K562 (cell line): Measurements from ENCODE around the gene LPAR3. TPM values are rescaled to one million over a fixed set of nuclear protein-coding genes. Genes with fewer than 3 reads are reported as not detected.

Experiments
- ATAC-seq: fragments of 200-7000 bp; cut with Tn5 transposase; 3 replicates; pipeline ENCODE4 v1.9.1; 2020; ENCODE audit warnings: moderate library complexity
- BruUV-seq: library from RNA; stranded (reverse); fragments of 400-500 nt; replicated peaks from 2 replicates; lab custom pipeline; 2021; lab: Mats Ljungman, UMichigan
- CTCF ChIA-PET: fragments of 300-600 bp; formaldehyde crosslinking; extraction: SDS; loops from one replicate; lab custom pipeline; 2021; ENCODE audit warnings: low intra/inter-chr PET ratio; lab: Yijun Ruan, JAX
- POLR2A ChIA-PET: fragments of 300-600, 350-650 bp; sonication (Branson Sonifier 250); formaldehyde crosslinking; extraction: SDS; loops from one replicate; lab custom pipeline; 2021; ENCODE audit warnings: antibody characterized with exemption, inconsistent platforms; lab: Yijun Ruan, JAX
- DNase-seq, 4 experiments: peaks; one replicate each; pipeline versions ENCODE4 v3.0.0 to v3.0.0-alpha.2; 2011 to 2018; ENCODE audit warnings: low spot score in 3 of 4, mixed read lengths in 3 of 4; ENCODE audit errors: extremely low read depth in 1 of 4
- FAIRE-seq: peaks from 2 replicates; lab custom pipeline; 2011; peaks lifted over from hg19 to GRCh38; lab: Jason Lieb, UNC
- H2AFZ ChIP-seq: 2 replicates; pipeline ENCODE4 v1.6.0; 2011; ENCODE audit warnings: low read depth, low read length, control low read depth, inconsistent platforms
- H3K27ac ChIP-seq: fragments of 200-600 bp; 3 replicates; pipeline ENCODE4 v1.8.0; 2011; ENCODE audit warnings: low read depth, mild to moderate bottlenecking, control low read depth, inconsistent platforms, low read length, moderate library complexity, mixed read lengths; ENCODE audit errors: extremely low read depth
- H3K27me3 ChIP-seq, 2 experiments: fragments of 300-600 bp in 1 of 2; 2 replicates in 1 of 2; 3 replicates in 1 of 2; pipeline versions ENCODE4 v1.6.0 to v1.8.0; 2011; ENCODE audit warnings: inconsistent platforms in 2 of 2, low read length in 2 of 2, mild to moderate bottlenecking in 1 of 2, mixed read lengths in 1 of 2, moderate library complexity in 1 of 2; ENCODE audit not compliant: control insufficient read depth in 2 of 2, insufficient read depth in 2 of 2
- H3K36me3 ChIP-seq: fragments of 300-600 bp; 3 replicates; pipeline ENCODE4 v1.8.0; 2011; ENCODE audit warnings: mild to moderate bottlenecking, low read length, inconsistent platforms; ENCODE audit not compliant: control insufficient read depth, insufficient read depth
- H3K4me1 ChIP-seq, 2 experiments: fragments of 200-600 bp in 1 of 2; replicated peaks in 1 of 2; 2 replicates in 1 of 2; 3 replicates in 1 of 2; pipeline versions ENCODE4 v1.5.1 to v1.8.0; 2011; ENCODE audit warnings: inconsistent platforms in 2 of 2, low read length in 2 of 2, mild to moderate bottlenecking in 1 of 2, mixed read lengths in 1 of 2, moderate library complexity in 1 of 2; ENCODE audit not compliant: control insufficient read depth in 2 of 2, insufficient read depth in 2 of 2
- H3K4me2 ChIP-seq: 2 replicates; pipeline ENCODE4 v1.6.1; 2011; ENCODE audit warnings: low read length, control low read depth, inconsistent platforms, mixed read lengths; ENCODE audit not compliant: insufficient read depth
- H3K4me3 ChIP-seq: fragments of 200-600 bp; sonication (generic), shearing (Covaris generic); 2 replicates; pipeline ENCODE4 v1.5.1; 2016; ENCODE audit warnings: control low read depth, inconsistent platforms
- H3K79me2 ChIP-seq: fragments of 200-600 bp; 3 replicates; pipeline ENCODE4 v1.8.0; 2011; ENCODE audit warnings: low read length, inconsistent platforms; ENCODE audit not compliant: control insufficient read depth, insufficient read depth
- H3K9ac ChIP-seq, 2 experiments: 2 replicates each; pipeline versions ENCODE4 v1.6.0 to v1.6.1; 2011; ENCODE audit warnings: low read depth in 2 of 2, low read length in 2 of 2, control low read depth in 1 of 2, inconsistent platforms in 1 of 2, mild to moderate bottlenecking in 1 of 2, mixed read lengths in 1 of 2; ENCODE audit not compliant: insufficient read depth in 1 of 2
- H3K9me1 ChIP-seq: one replicate; pipeline ENCODE4 v1.6.0; 2011; ENCODE audit warnings: inconsistent platforms, mild to moderate bottlenecking, low read length, moderate library complexity; ENCODE audit not compliant: control insufficient read depth, insufficient read depth
- H3K9me3 ChIP-seq: replicated peaks from 2 replicates; pipeline ENCODE4 v1.5.1; 2011; ENCODE audit warnings: low read depth, low read length, inconsistent platforms; ENCODE audit not compliant: control insufficient read depth, insufficient read depth
- H4K20me1 ChIP-seq: replicated peaks from 2 replicates; pipeline ENCODE4 v1.6.1; 2011; ENCODE audit warnings: low read length, inconsistent platforms, mixed read lengths; ENCODE audit not compliant: control insufficient read depth, insufficient read depth
- CBX5 ChIP-seq: IDR thresholded peaks from 2 replicates; pipeline ENCODE4 v1.6.1; 2014; ENCODE audit warnings: low read depth, borderline replicate concordance
- CXXC5 ChIP-seq: fragments of 250-450 bp; sonication (Bioruptor Pico); IDR thresholded peaks from 2 replicates; pipeline ENCODE4 v1.8.0; 2022; ENCODE audit warnings: inconsistent platforms, mild to moderate bottlenecking, moderate library complexity
- ETV6 ChIP-seq, 3 experiments: fragments of 150-350 bp in 1 of 3; sonication (generic) in 1 of 3; formaldehyde crosslinking in 1 of 3; IDR thresholded peaks; 2 replicates each; pipeline versions ENCODE4 v1.6.1 to v1.8.0; 2014 to 2022; ENCODE audit warnings: borderline replicate concordance in 2 of 3, low read depth in 2 of 3, antibody characterized with exemption in 1 of 3, low read length in 1 of 3, mild to moderate bottlenecking in 1 of 3, missing genetic modification reagents in 1 of 3
- POLR2A ChIP-seq: fragments of 450-650 bp; conservative IDR thresholded peaks from 2 replicates; pipeline ENCODE4 v1.6.1; 2016
- RBM39 ChIP-seq: fragments of 200-400 bp; formaldehyde crosslinking; optimal IDR thresholded peaks from 2 replicates; pipeline ENCODE3; 2018; ENCODE audit warnings: low read depth, low read length
- SIRT6 ChIP-seq: IDR thresholded peaks from one replicate; pipeline ENCODE4 v1.6.1; 2012; ENCODE audit warnings: low read depth, mild to moderate bottlenecking, control low read depth, inconsistent platforms, low read length, moderate library complexity
- TBP ChIP-seq: optimal IDR thresholded peaks from 2 replicates; pipeline ENCODE3; 2011; ENCODE audit warnings: low read depth, low read length, improper control_type of control experiment
- TOE1 ChIP-seq, 2 experiments: fragments of 450-650 bp in 1 of 2; sonication (generic) in 1 of 2; formaldehyde crosslinking in 1 of 2; IDR thresholded peaks; 2 replicates each; pipeline versions ENCODE4 v1.7.1 to v1.8.0; 2016 to 2022; ENCODE audit warnings: borderline replicate concordance in 2 of 2, mild to moderate bottlenecking in 2 of 2, antibody characterized with exemption in 1 of 2, inconsistent platforms in 1 of 2, low read depth in 1 of 2, missing genetic modification reagents in 1 of 2, moderate library complexity in 1 of 2
- XRCC5 ChIP-seq: fragments of 200-400 bp; formaldehyde crosslinking; IDR thresholded peaks from 2 replicates; pipeline ENCODE4 v1.6.1; 2017; ENCODE audit warnings: low read depth, mild to moderate bottlenecking, low read length
- WGBS: fragments of 100-300 bp; shearing (Covaris generic); methylation state at CpG from one replicate; pipeline ENCODE4 v1.1.6; 2016; ENCODE audit warnings: low coverage, mixed read lengths; ENCODE audit not compliant: insufficient coverage; ENCODE audit errors: missing lambda C conversion rate; 5-methylcytosine and 5-hydroxymethylcytosine counted together
- in situ Hi-C: fragments of 300-500 bp; cut with MboI; formaldehyde crosslinking; loops from 4 replicates; pipeline ENCODE4 v1.15.0; 2018; ENCODE audit warnings: inconsistent platforms, mixed read lengths
- intact Hi-C: fragments of 100-400 bp; cut with micrococcal nuclease; formaldehyde crosslinking; loops from 2 replicates; pipeline ENCODE4 v1.14.2; 2022
- polyA plus RNA-seq, 8 experiments: library from polyadenylated mRNA; depleted of rRNA in 4 of 8; stranded (reverse) in 5 of 8; unstranded in 3 of 8; fragments of >200 nt; fragmentation: Nextera tagmentation in 2 of 8; fragmentation: Illumina TruSeq in 1 of 8; extraction: Ambion mirVana in 2 of 8; extraction: Trizol in 1 of 8; gene quantifications; 2 replicates each; pipeline versions ENCODE4 v1.2.1 to v1.2.3, GENCODE V29; 2011 to 2014; ENCODE audit warnings: inconsistent platforms in 1 of 8, missing spikeins in 1 of 8
- total RNA-seq, 7 experiments: library from RNA; depleted of rRNA in 6 of 7; stranded (reverse); fragments of >200 nt in 6 of 7; fragmentation: Illumina TruSeq in 2 of 7; extraction: Trizol in 2 of 7; gene quantifications; 2 replicates each; pipeline versions ENCODE4 v1.2.1 to v1.2.3, GENCODE V29; 2011 to 2021; ENCODE audit warnings: low replicate concordance in 1 of 7
- TF ChIP-seq, protein P1 (sequence below): fragments of 450-650 bp; formaldehyde crosslinking; IDR thresholded peaks from 2 replicates; pipeline ENCODE4 v1.4.0; 2020; ENCODE audit warnings: mild to moderate bottlenecking
- TF ChIP-seq, protein P2 (sequence below): sonication (generic); formaldehyde crosslinking; IDR thresholded peaks from 2 replicates; pipeline ENCODE4 v1.8.1; 2023; ENCODE audit warnings: mild to moderate bottlenecking, missing genetic modification reagents
- TF ChIP-seq, protein P3 (sequence below): fragments of 450-650 bp; IDR thresholded peaks from 2 replicates; pipeline ENCODE4 v1.6.1; 2016; ENCODE audit warnings: borderline replicate concordance
- TF ChIP-seq, protein P4 (sequence below): sonication (generic); formaldehyde crosslinking; IDR thresholded peaks from 2 replicates; pipeline ENCODE4 v1.8.0; 2022; ENCODE audit warnings: mild to moderate bottlenecking, missing genetic modification reagents

LPAR3 gene
- total and polyA plus RNA-seq, 9 of the 15 experiments (the other 6 are each of a cell fraction or from before 2014, with no cell fraction given): 0.11 TPM; not detected in 8

DNA sequence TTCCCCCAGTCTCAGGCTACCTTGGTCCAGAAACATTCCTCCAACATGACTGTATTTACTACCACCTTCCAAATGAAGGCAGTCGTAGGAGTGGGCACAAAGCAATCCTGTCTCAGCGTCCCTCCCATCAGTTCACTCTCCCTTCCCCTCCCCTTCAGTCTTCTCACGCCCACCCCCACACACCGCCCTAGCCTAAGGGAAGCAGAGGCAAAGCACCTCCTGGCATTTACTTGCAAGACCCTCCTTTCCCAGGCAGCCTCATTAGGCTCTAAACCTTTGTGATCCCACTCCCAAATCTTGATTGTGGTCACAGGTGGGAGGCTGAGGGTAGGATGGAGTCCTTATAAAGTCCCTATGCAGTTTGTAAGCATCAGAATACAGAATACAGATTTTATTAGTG lies 23.9 kb upstream of the LPAR3 start:
- no TSS peak for BruUV-seq
- H3K4me2 ChIP-seq: no peak overlapping the region
- no peak overlapping the region for H3K27ac ChIP-seq

More for the DNA sequence above, 23.9 kb upstream of the LPAR3 start:
- ChIA-PET POLR2A (no interaction called here), CTCF (no interaction called here)
- intact Hi-C loops (no loop called here), in situ Hi-C loops (no loop called here)
- ATAC-seq (no peak), FAIRE-seq (no peak), DNase-seq (no peak)
- H3K9me3 ChIP-seq: no peaks in the 10 kb centered on the region
- no peaks in the 10 kb centered on the region for H3K79me2 ChIP-seq
- WGBS: 0% methylated on average over 4 of the region's 4 CpGs
- H3K27me3 ChIP-seq: no peaks in the 10 kb centered on the region; a peak in 1 of 5 replicates
- no peaks in the 10 kb centered on the region for H3K4me1 ChIP-seq
- no peak overlapping the region for H3K4me3 ChIP-seq
- H2AFZ ChIP-seq: no peak overlapping the region
- no peak for TF ChIP-seq CBX5
- TF ChIP-seq, protein P1, sequence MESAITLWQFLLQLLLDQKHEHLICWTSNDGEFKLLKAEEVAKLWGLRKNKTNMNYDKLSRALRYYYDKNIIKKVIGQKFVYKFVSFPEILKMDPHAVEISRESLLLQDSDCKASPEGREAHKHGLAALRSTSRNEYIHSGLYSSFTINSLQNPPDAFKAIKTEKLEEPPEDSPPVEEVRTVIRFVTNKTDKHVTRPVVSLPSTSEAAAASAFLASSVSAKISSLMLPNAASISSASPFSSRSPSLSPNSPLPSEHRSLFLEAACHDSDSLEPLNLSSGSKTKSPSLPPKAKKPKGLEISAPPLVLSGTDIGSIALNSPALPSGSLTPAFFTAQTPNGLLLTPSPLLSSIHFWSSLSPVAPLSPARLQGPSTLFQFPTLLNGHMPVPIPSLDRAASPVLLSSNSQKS (CRISPR knock-in tag): no peak
- TF ChIP-seq XRCC5: no peak
- TF ChIP-seq RBM39: no peak
- no peak for TF ChIP-seq TOE1 (IDR thresholded peaks at IDR 0.05; ENCODE audit: borderline replicate concordance)
- TF ChIP-seq TOE1 (CRISPR knock-in tag; IDR thresholded peaks at IDR 0.05; ENCODE audit: borderline replicate concordance, low read depth): no peak
- TF ChIP-seq TBP: no peak
- TF ChIP-seq, protein P2, sequence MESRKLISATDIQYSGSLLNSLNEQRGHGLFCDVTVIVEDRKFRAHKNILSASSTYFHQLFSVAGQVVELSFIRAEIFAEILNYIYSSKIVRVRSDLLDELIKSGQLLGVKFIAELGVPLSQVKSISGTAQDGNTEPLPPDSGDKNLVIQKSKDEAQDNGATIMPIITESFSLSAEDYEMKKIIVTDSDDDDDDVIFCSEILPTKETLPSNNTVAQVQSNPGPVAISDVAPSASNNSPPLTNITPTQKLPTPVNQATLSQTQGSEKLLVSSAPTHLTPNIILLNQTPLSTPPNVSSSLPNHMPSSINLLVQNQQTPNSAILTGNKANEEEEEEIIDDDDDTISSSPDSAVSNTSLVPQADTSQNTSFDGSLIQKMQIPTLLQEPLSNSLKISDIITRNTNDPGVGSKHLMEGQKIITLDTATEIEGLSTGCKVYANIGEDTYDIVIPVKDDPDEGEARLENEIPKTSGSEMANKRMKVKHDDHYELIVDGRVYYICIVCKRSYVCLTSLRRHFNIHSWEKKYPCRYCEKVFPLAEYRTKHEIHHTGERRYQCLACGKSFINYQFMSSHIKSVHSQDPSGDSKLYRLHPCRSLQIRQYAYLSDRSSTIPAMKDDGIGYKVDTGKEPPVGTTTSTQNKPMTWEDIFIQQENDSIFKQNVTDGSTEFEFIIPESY (CRISPR knock-in tag): no peak
- TF ChIP-seq CXXC5: no peak
- TF ChIP-seq, protein P3, sequence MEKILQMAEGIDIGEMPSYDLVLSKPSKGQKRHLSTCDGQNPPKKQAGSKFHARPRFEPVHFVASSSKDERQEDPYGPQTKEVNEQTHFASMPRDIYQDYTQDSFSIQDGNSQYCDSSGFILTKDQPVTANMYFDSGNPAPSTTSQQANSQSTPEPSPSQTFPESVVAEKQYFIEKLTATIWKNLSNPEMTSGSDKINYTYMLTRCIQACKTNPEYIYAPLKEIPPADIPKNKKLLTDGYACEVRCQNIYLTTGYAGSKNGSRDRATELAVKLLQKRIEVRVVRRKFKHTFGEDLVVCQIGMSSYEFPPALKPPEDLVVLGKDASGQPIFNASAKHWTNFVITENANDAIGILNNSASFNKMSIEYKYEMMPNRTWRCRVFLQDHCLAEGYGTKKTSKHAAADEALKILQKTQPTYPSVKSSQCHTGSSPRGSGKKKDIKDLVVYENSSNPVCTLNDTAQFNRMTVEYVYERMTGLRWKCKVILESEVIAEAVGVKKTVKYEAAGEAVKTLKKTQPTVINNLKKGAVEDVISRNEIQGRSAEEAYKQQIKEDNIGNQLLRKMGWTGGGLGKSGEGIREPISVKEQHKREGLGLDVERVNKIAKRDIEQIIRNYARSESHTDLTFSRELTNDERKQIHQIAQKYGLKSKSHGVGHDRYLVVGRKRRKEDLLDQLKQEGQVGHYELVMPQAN: no peak
- no peak for TF ChIP-seq ETV6 (IDR thresholded peaks at IDR 0.05; ENCODE audit: borderline replicate concordance in 1 of 2, low read depth in 2 of 2, low read length in 1 of 2)
- no peak for TF ChIP-seq ETV6 (CRISPR knock-in tag; IDR thresholded peaks at IDR 0.05; ENCODE audit: borderline replicate concordance)
- TF ChIP-seq SIRT6: no peak
- TF ChIP-seq POLR2A: no peak
- TF ChIP-seq, protein P4, sequence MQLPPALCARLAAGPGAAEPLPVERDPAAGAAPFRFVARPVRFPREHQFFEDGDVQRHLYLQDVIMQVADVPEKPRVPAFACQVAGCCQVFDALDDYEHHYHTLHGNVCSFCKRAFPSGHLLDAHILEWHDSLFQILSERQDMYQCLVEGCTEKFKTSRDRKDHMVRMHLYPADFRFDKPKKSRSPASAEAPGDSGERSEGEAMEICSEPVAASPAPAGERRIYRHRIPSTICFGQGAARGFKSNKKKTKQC (CRISPR knock-in tag): no peak
- no peaks in the 10 kb centered on the region for H3K36me3 ChIP-seq
- no peak overlapping the region for H3K9ac ChIP-seq
- H3K9me1 ChIP-seq: no peaks in the 10 kb centered on the region
- H4K20me1 ChIP-seq: no peaks in the 10 kb centered on the region
